Neural crest cell (in vitro differentiated cells): ENCODE data around the gene MAPK8IP3. TPM values are rescaled to one million over a fixed set of nuclear protein-coding genes. Genes with fewer than 3 reads are reported as not detected.

Source experiments
- DNase-seq: peaks from one replicate; pipeline ENCODE4 v3.0.0; 2021; ENCODE audit warnings: low read depth, mixed read lengths, low spot score
- H3K27ac Mint-ChIP-seq: one replicate; pipeline ENCODE4 v1.8.0; 2021; ENCODE audit warnings: mild to moderate bottlenecking, mixed read lengths; ENCODE audit not compliant: unreplicated experiment
- H3K27me3 Mint-ChIP-seq: 2 replicates; pipeline ENCODE4 v1.8.0; 2021; ENCODE audit warnings: low read depth, mild to moderate bottlenecking, mixed read lengths
- H3K36me3 Mint-ChIP-seq: 2 replicates; pipeline ENCODE4 v1.8.0; 2021; ENCODE audit warnings: low read depth, mild to moderate bottlenecking, mixed read lengths
- H3K4me1 Mint-ChIP-seq: 2 replicates; pipeline ENCODE4 v1.8.0; 2021; ENCODE audit warnings: mixed read lengths
- H3K4me3 Mint-ChIP-seq: one replicate; pipeline ENCODE4 v1.8.0; 2021; ENCODE audit warnings: mild to moderate bottlenecking, mixed read lengths
- H3K9me3 Mint-ChIP-seq: 2 replicates; pipeline ENCODE4 v1.8.0; 2021; ENCODE audit warnings: mixed read lengths
- CTCF ChIP-seq: fragments of 200-600 bp; sonication (generic); conservative IDR thresholded peaks from 2 replicates; pipeline ENCODE4 v1.5.0; 2021; ENCODE audit warnings: antibody characterized with exemption, mild to moderate bottlenecking
- total RNA-seq: library from RNA; stranded (reverse); gene quantifications from 2 replicates; pipeline ENCODE4 v1.2.1, GENCODE V29; 2021

MAPK8IP3 gene
- total RNA-seq, 1 donor from 2014 or later = 111 TPM

DNA sequence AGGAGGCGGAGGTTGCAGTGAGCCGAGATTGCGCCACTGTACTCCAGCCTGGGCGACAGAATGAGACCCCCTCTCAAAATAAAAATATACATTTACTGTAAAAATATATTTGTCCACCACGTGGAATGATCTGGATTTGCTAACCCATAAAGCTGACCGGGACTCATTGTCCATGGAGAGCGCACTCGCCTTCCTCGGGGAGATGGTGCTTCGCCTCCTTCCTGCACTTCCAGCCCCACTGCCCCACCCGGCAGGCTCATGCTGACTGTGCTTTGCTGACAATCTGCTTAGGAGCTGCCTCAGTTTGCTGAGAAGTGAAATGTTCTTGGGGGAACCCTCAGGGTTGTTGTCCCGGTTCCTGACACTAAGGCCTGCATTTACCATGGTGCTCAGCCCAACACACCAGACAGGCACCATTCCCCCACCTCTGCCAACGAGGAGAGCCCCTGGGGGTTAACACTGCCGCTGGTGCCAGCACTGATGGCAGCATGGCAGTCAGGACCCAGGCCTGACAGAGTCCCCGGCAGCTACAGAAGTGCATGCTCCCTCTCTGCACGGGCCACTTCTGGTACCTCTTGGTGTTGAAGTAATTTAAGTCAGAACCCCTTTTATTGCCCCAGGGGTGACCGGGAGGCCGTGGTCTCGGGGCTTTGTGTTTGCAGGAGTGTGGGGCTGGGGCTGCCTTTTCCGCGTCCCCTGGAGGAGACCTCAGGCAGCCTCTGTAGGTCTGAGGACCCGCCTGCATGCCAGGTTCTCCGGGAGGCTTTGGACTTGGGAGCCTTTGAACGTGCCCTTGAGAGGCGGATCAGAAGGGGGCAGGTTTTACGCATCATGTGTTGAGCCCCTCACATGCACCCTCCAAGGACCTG is 79.2 kb downstream of the MAPK8IP3 start:
- Mint-ChIP-seq H3K27me3 (peaks cover 4% of the 10 kb centered on the region), H3K4me3 (peak overlapping the region; percentile 87), H3K9me3 (no peaks in the 10 kb centered on the region), H3K27ac (no peak overlapping the region), H3K4me1 (peaks cover 22% of the 10 kb centered on the region), H3K36me3 (peaks cover 5% of the 10 kb centered on the region)
- TF ChIP-seq CTCF = no peak
- no peak for DNase-seq

GRCh38 chr16:1785846-1786170 is 79.8 kb downstream of the MAPK8IP3 start:
- Mint-ChIP-seq H3K36me3 (peaks cover 5% of the 10 kb centered on the region), H3K9me3 (no peaks in the 10 kb centered on the region), H3K4me3 (peak overlapping the region; percentile 34), H3K4me1 (peaks cover 22% of the 10 kb centered on the region), H3K27me3 (peaks cover 4% of the 10 kb centered on the region), H3K27ac (no peak overlapping the region)
- no peak for DNase-seq
- no peak for TF ChIP-seq CTCF

DNA sequence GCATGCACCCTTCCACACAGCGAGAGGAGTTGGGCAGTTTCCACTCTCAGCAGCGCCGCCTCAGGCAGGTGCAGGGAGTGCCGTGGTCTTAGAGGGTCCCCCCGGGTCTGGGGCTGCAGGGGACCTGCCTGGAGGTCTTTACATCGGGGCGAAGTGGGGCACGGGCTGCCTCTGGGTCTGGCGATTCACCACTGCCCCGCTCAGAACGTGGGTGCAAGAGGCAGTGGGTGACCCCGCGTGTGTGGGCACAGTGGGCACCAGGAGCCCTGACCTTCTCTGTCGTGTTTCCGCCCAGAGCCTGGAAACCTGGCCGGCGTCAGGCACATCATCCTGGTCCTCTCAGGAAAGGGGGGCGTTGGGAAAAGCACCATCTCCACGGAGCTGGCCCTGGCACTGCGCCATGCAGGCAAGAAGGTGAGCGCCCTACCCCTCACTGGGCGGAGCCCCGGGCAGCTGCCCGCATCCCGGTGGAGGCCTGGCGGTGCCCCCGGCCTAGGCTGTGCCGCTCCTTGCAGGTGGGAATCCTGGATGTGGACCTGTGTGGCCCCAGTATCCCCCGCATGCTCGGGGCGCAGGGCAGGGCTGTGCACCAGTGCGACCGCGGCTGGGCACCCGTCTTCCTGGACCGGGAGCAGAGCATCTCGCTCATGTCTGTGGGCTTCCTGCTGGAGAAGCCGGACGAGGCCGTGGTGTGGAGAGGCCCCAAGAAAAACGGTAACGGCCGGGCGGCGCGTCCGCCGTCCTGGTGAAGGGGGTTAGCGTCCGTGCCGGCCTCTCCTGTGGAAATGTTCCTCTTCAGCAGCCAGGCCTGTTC is 80.5 kb downstream of the MAPK8IP3 start:
- DNase-seq = no peak
- Mint-ChIP-seq H3K9me3 (no peaks in the 10 kb centered on the region), H3K36me3 (peaks cover 5% of the 10 kb centered on the region), H3K27me3 (peaks cover 4% of the 10 kb centered on the region), H3K4me3 (no peak overlapping the region), H3K27ac (no peak overlapping the region), H3K4me1 (peaks cover 18% of the 10 kb centered on the region)
- TF ChIP-seq CTCF = no peak

GRCh38 chr16:1787056-1787321 is 81.0 kb downstream of the MAPK8IP3 start:
- no peak for TF ChIP-seq CTCF
- peaks cover 5% of the 10 kb centered on the region for H3K36me3 Mint-ChIP-seq
- H3K27me3 Mint-ChIP-seq = peaks cover 4% of the 10 kb centered on the region
- H3K9me3 Mint-ChIP-seq = no peaks in the 10 kb centered on the region
- DNase-seq = no peak
- no peak overlapping the region for H3K27ac Mint-ChIP-seq
- peaks cover 13% of the 10 kb centered on the region for H3K4me1 Mint-ChIP-seq
- H3K4me3 Mint-ChIP-seq = no peak overlapping the region

- Mint-ChIP-seq H3K4me1 (peaks cover 11% of the 10 kb centered on the region), H3K36me3 (peaks cover 4% of the 10 kb centered on the region), H3K27ac (no peak overlapping the region), H3K27me3 (peaks cover 3% of the 10 kb centered on the region), H3K4me3 (no peak overlapping the region), H3K9me3 (no peaks in the 10 kb centered on the region)
- TF ChIP-seq CTCF = no peak
- no peak for DNase-seq
These were observed 81.5 kb downstream of the MAPK8IP3 start for GRCh38 chr16:1787322-1788094.
